Neural cell (in vitro differentiated cells): Measurements from ENCODE around the gene GET4. TPM values are rescaled to one million over a fixed set of nuclear protein-coding genes. Genes with fewer than 3 reads are reported as not detected.
"Not testable (repeated sequence)": the region's sequence is repeated elsewhere in the genome, so short reads cannot be mapped to it uniquely, and the experiment has no call there.

Source experiments
- H2AFZ ChIP-seq: fragments of 200-600, 300-800 bp; sonication (generic), shearing (Covaris generic); 2 replicates; pipeline ENCODE4 v1.6.0; 2014; ENCODE audit warnings: low read depth, mild to moderate bottlenecking, antibody characterized with exemption, low read length, moderate library complexity
- H3F3A ChIP-seq: fragments of 200-600 bp; shearing (Covaris generic); 2 replicates; pipeline ENCODE4 v1.6.1; 2016; ENCODE audit warnings: mild to moderate bottlenecking, moderate library complexity, mixed read lengths, antibody characterized with exemption, low read length; ENCODE audit not compliant: insufficient read depth, poor library complexity, severe bottlenecking
- H3K27ac ChIP-seq: fragments of 200-600, 300-800 bp; sonication (generic), shearing (Covaris generic); 2 replicates; pipeline ENCODE4 v1.5.1; 2014; ENCODE audit warnings: mild to moderate bottlenecking, low read length, moderate library complexity
- H3K27me3 ChIP-seq: fragments of 300-800, 200-600 bp; sonication (generic), shearing (Covaris generic); 2 replicates; pipeline ENCODE4 v1.6.0; 2014; ENCODE audit warnings: mild to moderate bottlenecking, low read depth, low read length, moderate library complexity; ENCODE audit not compliant: insufficient read depth
- H3K36me3 ChIP-seq: fragments of 300-800, 200-600 bp; sonication (generic), shearing (Covaris generic); 2 replicates; pipeline ENCODE4 v1.5.1; 2014; ENCODE audit warnings: mild to moderate bottlenecking, antibody characterized with exemption, low read length, moderate library complexity; ENCODE audit not compliant: insufficient read depth
- H3K4me2 ChIP-seq: fragments of 300-800, 200-600 bp; sonication (generic), shearing (Covaris generic); 2 replicates; pipeline ENCODE4 v1.6.0; 2014; ENCODE audit warnings: mild to moderate bottlenecking, low read length
- H3K4me3 ChIP-seq: fragments of 300-800, 200-600 bp; sonication (generic), shearing (Covaris generic); 2 replicates; pipeline ENCODE4 v1.5.1; 2014; ENCODE audit warnings: mild to moderate bottlenecking, low read length, moderate library complexity
- H3K79me2 ChIP-seq: fragments of 200-600 bp; shearing (Covaris generic); replicated peaks from 2 replicates; pipeline ENCODE4 v1.6.0; 2014; ENCODE audit warnings: mild to moderate bottlenecking, low read length, moderate library complexity; ENCODE audit not compliant: insufficient read depth
- H3K9ac ChIP-seq: fragments of 300-800, 200-600 bp; sonication (generic), shearing (Covaris generic); 2 replicates; pipeline ENCODE4 v1.6.1; 2016; ENCODE audit warnings: mild to moderate bottlenecking, low read length, mixed read lengths
- H3K9me2 ChIP-seq: fragments of 200-600 bp; shearing (Covaris generic); 2 replicates; pipeline ENCODE4 v1.6.1; 2016; ENCODE audit warnings: mild to moderate bottlenecking, low read length, mixed read lengths; ENCODE audit not compliant: insufficient read depth
- H3K9me3 ChIP-seq: fragments of 200-600, 300-800 bp; sonication (generic), shearing (Covaris generic); 2 replicates; pipeline ENCODE4 v1.6.1; 2016; ENCODE audit warnings: mild to moderate bottlenecking, mixed run types, low read length, moderate library complexity, mixed read lengths
- H4K20me1 ChIP-seq: fragments of 200-600 bp; shearing (Covaris generic); 2 replicates; pipeline ENCODE4 v1.6.1; 2016; ENCODE audit warnings: mild to moderate bottlenecking, mixed run types; ENCODE audit not compliant: insufficient read depth
- CTCF ChIP-seq: fragments of 450-650 bp; IDR thresholded peaks from 2 replicates; pipeline ENCODE4 v1.5.1; 2014; ENCODE audit warnings: antibody characterized with exemption, mild to moderate bottlenecking, moderate library complexity; ENCODE audit not compliant: poor library complexity, severe bottlenecking
- EP300 ChIP-seq: fragments of 450-650 bp; conservative IDR thresholded peaks from 2 replicates; pipeline ENCODE4 v1.6.1; 2014; ENCODE audit warnings: antibody characterized with exemption, mild to moderate bottlenecking, moderate library complexity; ENCODE audit not compliant: poor library complexity, severe bottlenecking
- EZH2 ChIP-seq: fragments of 200-600, 300-800 bp; shearing (Covaris generic), sonication (generic); IDR thresholded peaks from 2 replicates; pipeline ENCODE4 v1.6.1; 2014; ENCODE audit warnings: antibody characterized with exemption, low read length, borderline replicate concordance, mild to moderate bottlenecking; ENCODE audit not compliant: insufficient read depth, poor library complexity, severe bottlenecking
- MXI1 ChIP-seq: fragments of 450-650 bp; conservative IDR thresholded peaks from 2 replicates; pipeline ENCODE4 v1.6.1; 2014; ENCODE audit warnings: antibody characterized with exemption, mild to moderate bottlenecking; ENCODE audit not compliant: poor library complexity, severe bottlenecking
- POLR2AphosphoS5 ChIP-seq: IDR thresholded peaks from 2 replicates; pipeline ENCODE4 v1.6.1; 2012
- RAD21 ChIP-seq: fragments of 450-650 bp; conservative IDR thresholded peaks from 2 replicates; pipeline ENCODE4 v1.6.1; 2014; ENCODE audit warnings: antibody characterized with exemption, mild to moderate bottlenecking, moderate library complexity
- REST ChIP-seq: IDR thresholded peaks from 2 replicates; pipeline ENCODE4 v1.6.1; 2012; ENCODE audit warnings: borderline replicate concordance
- SMC3 ChIP-seq: fragments of 450-650 bp; conservative IDR thresholded peaks from 2 replicates; pipeline ENCODE4 v1.6.1; 2014; ENCODE audit warnings: antibody characterized with exemption, mild to moderate bottlenecking, moderate library complexity; ENCODE audit not compliant: poor library complexity
- polyA plus RNA-seq: library from polyadenylated mRNA; depleted of rRNA; stranded (reverse); fragments of >200 nt; gene quantifications from 2 replicates; pipeline ENCODE4 v1.2.3, GENCODE V29; 2014

The GET4 gene
- polyA plus RNA-seq, 1 donor from 2014 or later: 63.8 TPM

GRCh38 chr7:845091-845490 is 31.3 kb upstream of the GET4 start:
- H3K27me3 ChIP-seq: no peaks in the 10 kb centered on the region
- no peaks in the 10 kb centered on the region for H3F3A ChIP-seq
- H3K9me3 ChIP-seq: no peaks in the 10 kb centered on the region
- no peak overlapping the region for H3K4me2 ChIP-seq
- H2AFZ ChIP-seq: no peak overlapping the region
- no peaks in the 10 kb centered on the region for H3K79me2 ChIP-seq
- no peaks in the 10 kb centered on the region for H3K9me2 ChIP-seq
- no peak overlapping the region for H3K4me3 ChIP-seq
- no peaks in the 10 kb centered on the region for H3K36me3 ChIP-seq
- no peaks in the 10 kb centered on the region for H4K20me1 ChIP-seq
- H3K27ac ChIP-seq: no peak overlapping the region
- H3K9ac ChIP-seq: no peak overlapping the region
- TF ChIP-seq REST (no peak), MXI1 (no peak), CTCF (no peak), RAD21 (no peak), SMC3 (no peak)

GRCh38 chr7:845731-846130 is 30.6 kb upstream of the GET4 start:
- no peaks in the 10 kb centered on the region for H3K9me3 ChIP-seq
- H3K9ac ChIP-seq: no peak overlapping the region
- H3K27me3 ChIP-seq: no peaks in the 10 kb centered on the region
- H3K36me3 ChIP-seq: no peaks in the 10 kb centered on the region
- H3F3A ChIP-seq: no peaks in the 10 kb centered on the region
- H3K4me3 ChIP-seq: no peak overlapping the region
- TF ChIP-seq EP300 (no peak), EZH2 (no peak), CTCF (no peak), MXI1 (no peak), REST (no peak), POLR2AphosphoS5 (no peak), SMC3 (no peak)
- H4K20me1 ChIP-seq: no peaks in the 10 kb centered on the region
- H3K79me2 ChIP-seq: no peaks in the 10 kb centered on the region
- no peaks in the 10 kb centered on the region for H3K9me2 ChIP-seq
- no peak overlapping the region for H3K4me2 ChIP-seq
- H2AFZ ChIP-seq: no peak overlapping the region
- no peak overlapping the region for H3K27ac ChIP-seq

- not testable (repeated sequence) for H2AFZ ChIP-seq, H3K9ac ChIP-seq, H3K79me2 ChIP-seq, H4K20me1 ChIP-seq, H3K36me3 ChIP-seq, H3K9me2 ChIP-seq, H3K9me3 ChIP-seq, H3F3A ChIP-seq, H3K27me3 ChIP-seq, H3K27ac ChIP-seq, H3K4me3 ChIP-seq, H3K4me2 ChIP-seq
These were observed 29.2 kb upstream of the GET4 start for GRCh38 chr7:846958-847650.
